Keratinocyte (primary cell): ENCODE measurements around the gene HELT. TPM values are rescaled to one million over a fixed set of nuclear protein-coding genes. Genes with fewer than 3 reads are reported as not detected.

Experiments
- DNase-seq: peaks from one replicate; pipeline ENCODE4 v3.0.0-alpha.2; 2011; ENCODE audit warnings: low read depth, missing footprints, low spot score
- FAIRE-seq: peaks from 2 replicates; lab custom pipeline; 2011; peaks lifted over from hg19 to GRCh38; lab: Jason Lieb, UNC
- H2AFZ ChIP-seq: 2 replicates; pipeline ENCODE4 v1.6.0; 2012; ENCODE audit warnings: low read length, control low read depth, inconsistent platforms; ENCODE audit not compliant: control insufficient read depth
- H3K27ac ChIP-seq: 2 replicates; pipeline ENCODE4 v1.5.1; 2011; ENCODE audit warnings: low read length; ENCODE audit not compliant: control insufficient read depth, insufficient read depth
- H3K27me3 ChIP-seq: 3 replicates; pipeline ENCODE4 v1.6.0; 2011; ENCODE audit warnings: low read length; ENCODE audit not compliant: control insufficient read depth, insufficient read depth; ENCODE audit errors: extremely low read depth
- H3K36me3 ChIP-seq, 2 experiments: 2 replicates in 1 of 2; 3 replicates in 1 of 2; pipeline ENCODE4 v1.5.1; 2011; ENCODE audit warnings: low read length in 2 of 2, mild to moderate bottlenecking in 1 of 2; ENCODE audit not compliant: control insufficient read depth in 2 of 2, insufficient read depth in 2 of 2; ENCODE audit errors: extremely low read depth in 1 of 2
- H3K4me1 ChIP-seq: 3 replicates; pipeline ENCODE4 v1.5.1; 2011; ENCODE audit warnings: low read length; ENCODE audit not compliant: control insufficient read depth, insufficient read depth; ENCODE audit errors: extremely low read depth
- H3K4me2 ChIP-seq: 3 replicates; pipeline ENCODE4 v1.6.0; 2011; ENCODE audit warnings: low read depth, low read length; ENCODE audit not compliant: control insufficient read depth, insufficient read depth; ENCODE audit errors: extremely low read depth
- H3K4me3 ChIP-seq, 3 experiments: fragments of 200-600 bp in 1 of 3; sonication (generic) in 1 of 3; 2 replicates in 2 of 3; 3 replicates in 1 of 3; pipeline ENCODE4 v1.5.1; 2011 to 2016; ENCODE audit warnings: low read length in 3 of 3, mild to moderate bottlenecking in 3 of 3, control low read depth in 2 of 3, inconsistent platforms in 1 of 3, low read depth in 1 of 3, mixed read lengths in 1 of 3, mixed run types in 1 of 3, moderate library complexity in 1 of 3; ENCODE audit not compliant: control insufficient read depth in 2 of 3, insufficient read depth in 2 of 3; ENCODE audit errors: extremely low read depth in 1 of 3
- H3K79me2 ChIP-seq: 2 replicates; pipeline ENCODE4 v1.6.0; 2012; ENCODE audit warnings: low read length; ENCODE audit not compliant: control insufficient read depth, insufficient read depth
- H3K9ac ChIP-seq: 3 replicates; pipeline ENCODE4 v1.6.0; 2011; ENCODE audit warnings: low read length; ENCODE audit not compliant: control insufficient read depth, insufficient read depth; ENCODE audit errors: extremely low read depth
- H3K9me1 ChIP-seq: 3 replicates; pipeline ENCODE4 v1.6.0; 2011; ENCODE audit warnings: low read length; ENCODE audit not compliant: control insufficient read depth, insufficient read depth; ENCODE audit errors: extremely low read depth
- H3K9me3 ChIP-seq: 2 replicates; pipeline ENCODE4 v1.5.1; 2012; ENCODE audit warnings: low read depth, low read length; ENCODE audit not compliant: control insufficient read depth
- H4K20me1 ChIP-seq: 3 replicates; pipeline ENCODE4 v1.6.0; 2011; ENCODE audit warnings: low read length; ENCODE audit not compliant: control insufficient read depth, insufficient read depth; ENCODE audit errors: extremely low read depth
- EZH2 ChIP-seq: IDR thresholded peaks from one replicate; pipeline ENCODE4 v1.6.1; 2012; ENCODE audit warnings: inconsistent platforms, mild to moderate bottlenecking, low read length, moderate library complexity
- dilution Hi-C: fragments of 300-500 bp; cut with MboI; formaldehyde crosslinking; loops from one replicate; pipeline ENCODE4 v1.7.0; 2020; ENCODE audit warnings: low sequenced_read_pairs; ENCODE audit not compliant: extremely low pct_ligation_motif_present
- polyA plus RNA-seq, 5 experiments: library from polyadenylated mRNA; depleted of rRNA in 3 of 5; stranded (reverse) in 3 of 5; stranded (forward) in 1 of 5; unstranded in 1 of 5; fragments of >200 nt; gene quantifications; 1 replicate in 1 of 5; 2 replicates in 3 of 5; 3 replicates in 1 of 5; pipeline versions ENCODE4 v1.2.1 to v1.2.3, GENCODE V29; 2011 to 2012; ENCODE audit warnings: missing spikeins in 2 of 5, low read depth in 1 of 5, low replicate concordance in 1 of 5
- TF ChIP-seq, protein P1 (sequence below), 3 experiments: IDR thresholded peaks in 1 of 3; conservative IDR thresholded peaks in 1 of 3; optimal IDR thresholded peaks in 1 of 3; 2 replicates in 2 of 3; 3 replicates in 1 of 3; pipeline versions ENCODE3 to v1.5.1; 2011; ENCODE audit warnings: low read length in 3 of 3, mild to moderate bottlenecking in 3 of 3, moderate library complexity in 2 of 3, control low read depth in 1 of 3, inconsistent platforms in 1 of 3; ENCODE audit not compliant: insufficient read depth in 2 of 3; ENCODE audit errors: extremely low read depth in 1 of 3

HELT gene
- polyA plus RNA-seq, 1 donor (not counting 4 experiments of a cell fraction or from before 2014, with no cell fraction given): not detected

- Histone ChIP-seq H3K27me3 (no peaks in the 10 kb centered on the region), H2AFZ (no peak overlapping the region), H3K9ac (no peak overlapping the region), H3K79me2 (no peaks in the 10 kb centered on the region), H3K4me2 (no peak overlapping the region), H3K27ac (no peak overlapping the region), H3K9me1 (no peaks in the 10 kb centered on the region), H4K20me1 (no peaks in the 10 kb centered on the region), H3K36me3 (no peaks in the 10 kb centered on the region), H3K9me3 (no peaks in the 10 kb centered on the region), H3K4me1 (no peaks in the 10 kb centered on the region), H3K4me3 (no peak overlapping the region)
- no peak for FAIRE-seq
- TF ChIP-seq, protein P1, sequence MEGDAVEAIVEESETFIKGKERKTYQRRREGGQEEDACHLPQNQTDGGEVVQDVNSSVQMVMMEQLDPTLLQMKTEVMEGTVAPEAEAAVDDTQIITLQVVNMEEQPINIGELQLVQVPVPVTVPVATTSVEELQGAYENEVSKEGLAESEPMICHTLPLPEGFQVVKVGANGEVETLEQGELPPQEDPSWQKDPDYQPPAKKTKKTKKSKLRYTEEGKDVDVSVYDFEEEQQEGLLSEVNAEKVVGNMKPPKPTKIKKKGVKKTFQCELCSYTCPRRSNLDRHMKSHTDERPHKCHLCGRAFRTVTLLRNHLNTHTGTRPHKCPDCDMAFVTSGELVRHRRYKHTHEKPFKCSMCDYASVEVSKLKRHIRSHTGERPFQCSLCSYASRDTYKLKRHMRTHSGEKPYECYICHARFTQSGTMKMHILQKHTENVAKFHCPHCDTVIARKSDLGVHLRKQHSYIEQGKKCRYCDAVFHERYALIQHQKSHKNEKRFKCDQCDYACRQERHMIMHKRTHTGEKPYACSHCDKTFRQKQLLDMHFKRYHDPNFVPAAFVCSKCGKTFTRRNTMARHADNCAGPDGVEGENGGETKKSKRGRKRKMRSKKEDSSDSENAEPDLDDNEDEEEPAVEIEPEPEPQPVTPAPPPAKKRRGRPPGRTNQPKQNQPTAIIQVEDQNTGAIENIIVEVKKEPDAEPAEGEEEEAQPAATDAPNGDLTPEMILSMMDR (optimal IDR thresholded peaks at IDR 0.05 in 1 of 3, IDR thresholded peaks at IDR 0.05 in 1 of 3, conservative IDR thresholded peaks at IDR 0.05 in 1 of 3; ENCODE audit: extremely low read depth in 1 of 3, insufficient read depth in 2 of 3, low read length in 3 of 3): no peak
- TF ChIP-seq EZH2: no peak
- DNase-seq: no peak
- dilution Hi-C loops: no loop called here
These were observed 44.3 kb downstream of the HELT start for GRCh38 chr4:185062606-185063005.

DNA sequence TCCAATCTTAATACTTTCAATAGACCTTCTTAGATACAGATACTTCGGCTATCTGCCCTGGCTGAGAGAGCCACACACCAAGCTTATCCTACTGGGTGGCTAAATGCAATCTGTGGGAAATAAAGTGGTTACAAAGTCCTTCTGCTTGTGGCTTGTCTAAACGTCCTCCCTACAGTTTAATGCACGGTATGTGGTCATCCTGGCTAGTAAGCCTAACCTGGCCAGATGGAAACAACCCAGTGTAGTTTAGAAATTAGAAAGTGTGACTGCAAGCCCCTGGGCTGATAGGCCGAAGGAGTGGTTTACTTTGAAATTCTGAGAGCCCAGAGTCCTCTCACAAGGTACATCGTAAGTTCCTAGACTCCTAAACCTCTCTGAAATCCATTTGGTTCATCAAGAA, 47.9 kb downstream of the HELT start:
- Histone ChIP-seq H3K4me3 (no peak overlapping the region), H2AFZ (no peak overlapping the region), H3K79me2 (no peaks in the 10 kb centered on the region), H4K20me1 (no peaks in the 10 kb centered on the region), H3K36me3 (no peaks in the 10 kb centered on the region), H3K9me1 (no peaks in the 10 kb centered on the region), H3K4me2 (no peak overlapping the region), H3K27ac (no peak overlapping the region), H3K9ac (no peak overlapping the region), H3K4me1 (no peaks in the 10 kb centered on the region), H3K27me3 (peaks cover under 1% of the 10 kb centered on the region), H3K9me3 (no peaks in the 10 kb centered on the region)
- FAIRE-seq (no peak), DNase-seq (no peak)
- TF ChIP-seq, protein P1 (optimal IDR thresholded peaks at IDR 0.05 in 1 of 3, IDR thresholded peaks at IDR 0.05 in 1 of 3, conservative IDR thresholded peaks at IDR 0.05 in 1 of 3; ENCODE audit: extremely low read depth in 1 of 3, insufficient read depth in 2 of 3, low read length in 3 of 3): no peak
- no peak for TF ChIP-seq EZH2
- dilution Hi-C loops: no loop called here
